ENCODE data around the gene THBS1. TPM values are rescaled to one million over a fixed set of nuclear protein-coding genes. Genes with fewer than 3 reads are reported as not detected.

The THBS1 gene
- 184 TPM for total RNA-seq

- peak; percentile 86 for DNase-seq (ENCODE audit: low spot score)
These were observed at the start of gene THBS1 for GRCh38 chr15:39580485-39581241. THBS1 (plus strand) TSS chr15:39581079; CDS start chr15:39581858, 779 bp downstream.

GRCh38 chr15:39534996-39535395 is 45.9 kb upstream of the THBS1 start:
- DNase-seq (ENCODE audit: low spot score), result no peak

DNA sequence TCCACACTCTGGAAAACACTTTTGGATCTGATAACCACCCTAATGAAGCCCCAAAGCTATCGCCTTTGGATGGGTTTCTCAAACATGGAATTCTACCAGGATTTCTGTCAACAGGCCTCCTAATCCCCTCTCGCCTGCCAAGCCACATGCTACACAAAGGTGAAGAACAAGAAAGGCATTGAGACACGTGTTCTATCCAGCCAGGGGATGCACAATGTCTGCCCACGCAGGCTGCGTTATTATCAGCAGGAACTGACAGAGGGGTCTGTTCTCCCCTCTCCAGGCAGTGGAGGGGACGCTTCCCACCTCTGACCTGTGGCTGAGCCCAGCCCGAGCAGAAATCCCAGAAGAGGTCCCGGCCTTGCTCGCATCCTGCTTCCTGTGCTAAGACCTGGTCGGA is 45.4 kb upstream of the THBS1 start:
- no peak for DNase-seq (ENCODE audit: low spot score)

DNA sequence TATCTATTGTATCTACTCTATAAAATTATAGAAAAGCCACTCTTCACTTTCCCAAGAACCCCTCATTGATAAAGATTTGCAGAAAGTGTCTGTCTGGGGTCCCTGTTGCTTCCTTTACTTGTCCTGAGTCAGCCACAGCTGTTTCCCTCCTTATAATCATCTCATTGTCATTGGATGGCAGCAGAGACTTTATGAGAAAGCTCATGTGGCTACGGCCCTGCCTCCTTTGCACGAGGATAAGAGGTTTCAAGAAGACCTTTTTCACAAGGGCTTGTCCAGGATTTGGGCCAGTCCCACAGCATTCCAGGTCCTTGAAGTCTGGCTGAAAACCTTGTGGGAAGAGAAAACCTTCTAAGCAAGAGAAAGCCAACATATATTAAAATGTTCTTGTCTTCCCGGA is 41.9 kb upstream of the THBS1 start:
- DNase-seq (ENCODE audit: low spot score), result no peak

DNA sequence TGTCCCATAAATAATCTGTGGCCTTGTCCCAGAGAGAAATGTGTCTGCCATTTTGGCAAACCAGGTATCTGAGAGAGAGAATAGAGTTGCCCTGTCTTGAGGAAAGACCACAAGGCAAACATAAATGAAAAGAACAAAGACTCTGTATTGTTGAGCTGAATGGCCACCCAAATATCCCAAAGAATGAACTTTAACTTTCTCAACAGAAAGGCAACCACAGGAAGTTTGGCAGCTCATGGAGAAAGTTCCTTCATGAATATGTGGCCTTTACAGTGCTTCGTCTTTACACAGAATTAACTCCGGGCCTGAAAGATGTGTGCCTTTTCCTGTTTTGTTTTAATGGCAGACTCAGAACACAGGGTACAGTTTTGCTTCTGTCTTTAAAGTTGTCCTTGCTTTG is 41.4 kb upstream of the THBS1 start:
- DNase-seq (ENCODE audit: low spot score), result no peak

DNA sequence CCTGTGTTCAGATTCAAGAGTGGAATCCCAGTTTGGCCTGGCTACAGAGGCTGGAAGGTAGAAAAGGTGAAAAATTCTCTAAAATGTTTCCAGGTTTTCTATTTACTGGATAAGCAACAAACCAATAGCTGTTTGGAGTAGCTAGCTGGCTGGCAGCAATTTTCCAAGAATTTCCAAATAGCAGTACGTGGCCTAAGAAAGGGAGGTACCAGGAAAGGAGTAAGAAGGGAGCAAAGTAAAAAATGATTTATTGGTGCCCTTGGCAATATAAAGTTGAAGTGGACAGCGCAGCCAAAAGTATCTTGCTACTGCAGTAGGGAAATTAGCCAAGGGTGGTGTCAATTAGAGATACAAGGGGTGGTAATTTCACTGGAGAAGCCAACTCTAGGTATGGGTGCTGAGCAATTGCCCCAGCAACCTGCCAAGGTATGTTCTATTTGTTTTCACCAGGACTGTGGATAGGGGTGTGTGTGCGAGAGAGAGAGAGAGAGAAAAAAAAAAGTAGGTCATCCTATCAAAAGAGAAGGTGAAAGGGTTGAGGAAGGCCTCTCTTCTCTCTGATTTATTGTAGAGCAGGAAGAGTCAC is 40.8 kb upstream of the THBS1 start:
- DNase-seq (ENCODE audit: low spot score), result no peak

DNA sequence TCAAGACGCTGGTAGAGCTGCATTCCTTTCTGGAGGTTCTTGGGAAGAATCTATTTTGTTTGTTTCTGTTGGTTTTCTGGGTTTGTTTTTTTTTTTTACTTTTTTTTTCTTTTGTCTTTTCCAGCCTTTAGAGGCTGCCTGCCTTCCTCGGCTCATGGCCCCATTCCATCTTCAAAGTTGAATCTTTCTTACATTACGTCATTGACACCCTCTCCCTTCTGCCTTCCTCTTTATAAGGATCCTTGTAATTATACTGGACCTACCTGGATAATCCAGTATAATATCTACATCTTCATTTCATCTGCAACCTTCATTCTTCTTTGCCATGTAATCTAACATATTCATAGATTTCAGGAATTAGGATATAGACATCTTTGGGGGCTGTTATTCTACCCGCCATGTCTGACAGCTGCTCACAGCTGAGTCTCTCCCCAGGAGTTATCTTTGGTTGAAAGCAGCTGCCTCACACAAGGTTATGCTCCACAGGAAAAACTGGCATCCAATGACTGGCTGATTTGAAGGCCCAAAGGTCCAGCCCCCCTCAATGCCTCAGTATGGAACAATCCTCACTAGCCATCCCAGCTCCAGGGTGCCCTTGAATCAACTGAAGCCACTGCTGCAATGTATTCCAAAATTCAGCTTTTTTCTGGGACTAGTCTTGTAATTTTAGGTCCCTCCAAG is 38.4 kb upstream of the THBS1 start:
- DNase-seq (ENCODE audit: low spot score), result no peak

DNA sequence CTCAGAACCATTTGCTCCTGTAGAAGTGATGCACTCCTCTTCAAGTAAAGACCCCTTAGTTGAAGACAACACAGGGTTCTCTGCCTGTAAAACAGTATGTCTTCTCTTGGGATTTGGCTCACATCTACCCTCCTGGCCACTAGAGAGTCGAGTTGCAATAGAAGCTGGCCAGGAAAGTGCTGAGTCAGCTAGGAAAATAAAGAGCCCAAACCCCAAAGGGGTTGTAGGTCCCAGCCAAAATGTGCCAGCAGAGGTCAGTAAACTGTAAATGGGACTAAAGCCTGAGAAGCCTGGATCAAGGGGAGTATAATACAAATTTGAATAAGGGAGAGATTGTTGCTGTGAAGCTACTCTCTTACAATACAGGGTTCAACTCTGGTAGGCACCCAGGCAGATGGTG is 37.2 kb upstream of the THBS1 start:
- DNase-seq (ENCODE audit: low spot score), result no peak

GRCh38 chr15:39546842-39547241 is 34.0 kb upstream of the THBS1 start:
- no peak for DNase-seq (ENCODE audit: low spot score)

- no peak for DNase-seq (ENCODE audit: low spot score)
These were observed 32.3 kb upstream of the THBS1 start for GRCh38 chr15:39548561-39548960.

- DNase-seq (ENCODE audit: low spot score), result no peak
These were observed 31.0 kb upstream of the THBS1 start for GRCh38 chr15:39549912-39550311.

- no peak for DNase-seq (ENCODE audit: low spot score)
These were observed 29.4 kb upstream of the THBS1 start for GRCh38 chr15:39551476-39551875.

DNA sequence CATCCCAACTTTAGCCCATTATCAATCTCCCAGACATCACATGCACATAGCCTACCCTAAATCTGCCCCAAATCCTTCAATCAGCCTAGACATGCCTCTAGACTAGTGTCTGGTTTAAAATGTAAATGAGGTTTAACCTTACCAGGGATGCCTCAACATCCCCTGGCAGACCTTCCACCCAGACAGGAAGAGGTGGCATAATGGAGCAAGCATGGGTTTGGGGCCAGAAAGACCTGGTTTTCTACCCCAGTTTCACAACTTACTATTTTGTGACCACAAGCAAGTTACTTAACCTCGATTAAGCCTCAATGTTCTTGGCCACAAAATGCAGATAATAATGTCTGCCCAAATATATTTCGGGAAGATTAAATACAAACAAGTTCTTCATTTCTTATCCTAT is 28.3 kb upstream of the THBS1 start:
- no peak for DNase-seq (ENCODE audit: low spot score)

GRCh38 chr15:39553947-39554693 is 26.8 kb upstream of the THBS1 start:
- DNase-seq (ENCODE audit: low spot score), result peak; percentile 44

GRCh38 chr15:39554746-39555387 is 26.0 kb upstream of the THBS1 start:
- DNase-seq (ENCODE audit: low spot score), result no peak

GRCh38 chr15:39555885-39556284 is 25.0 kb upstream of the THBS1 start:
- DNase-seq (ENCODE audit: low spot score), result no peak

DNA sequence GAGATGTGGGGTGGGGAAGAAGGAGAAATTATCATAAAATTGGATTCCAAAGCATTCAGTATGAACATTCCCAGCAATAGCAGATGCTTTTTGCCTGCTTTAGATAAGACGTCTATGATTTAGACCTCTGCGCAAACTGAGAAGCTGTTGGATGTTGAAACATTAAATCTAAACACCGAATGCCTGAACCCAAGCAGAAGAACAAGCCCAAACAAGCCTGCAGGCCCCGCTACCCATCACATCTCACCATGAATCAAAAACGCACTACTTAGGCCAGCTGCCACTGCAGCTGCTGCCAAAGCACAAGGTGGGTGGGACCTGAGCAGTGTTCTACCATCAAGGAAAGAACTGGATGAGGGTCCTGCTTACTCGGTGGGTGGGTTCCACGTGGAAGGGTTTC is 24.4 kb upstream of the THBS1 start:
- no peak for DNase-seq (ENCODE audit: low spot score)

GRCh38 chr15:39558421-39558820 is 22.5 kb upstream of the THBS1 start:
- no peak for DNase-seq (ENCODE audit: low spot score)

GRCh38 chr15:39564972-39565665 is 15.8 kb upstream of the THBS1 start:
- no peak for DNase-seq (ENCODE audit: low spot score)

- no peak for DNase-seq (ENCODE audit: low spot score)
These were observed 15.0 kb upstream of the THBS1 start for GRCh38 chr15:39565851-39566250.

- no peak for DNase-seq (ENCODE audit: low spot score)
These were observed 7.6 kb upstream of the THBS1 start for GRCh38 chr15:39573287-39573686.

All from mucosa of gallbladder (tissue), 1 donor.